ENCODE results near the gene TPSD1.
"Not testable (repeated sequence)": the region's sequence is repeated elsewhere in the genome, so short reads cannot be mapped to it uniquely, and the experiment has no call there.

The TPSD1 gene

DNA sequence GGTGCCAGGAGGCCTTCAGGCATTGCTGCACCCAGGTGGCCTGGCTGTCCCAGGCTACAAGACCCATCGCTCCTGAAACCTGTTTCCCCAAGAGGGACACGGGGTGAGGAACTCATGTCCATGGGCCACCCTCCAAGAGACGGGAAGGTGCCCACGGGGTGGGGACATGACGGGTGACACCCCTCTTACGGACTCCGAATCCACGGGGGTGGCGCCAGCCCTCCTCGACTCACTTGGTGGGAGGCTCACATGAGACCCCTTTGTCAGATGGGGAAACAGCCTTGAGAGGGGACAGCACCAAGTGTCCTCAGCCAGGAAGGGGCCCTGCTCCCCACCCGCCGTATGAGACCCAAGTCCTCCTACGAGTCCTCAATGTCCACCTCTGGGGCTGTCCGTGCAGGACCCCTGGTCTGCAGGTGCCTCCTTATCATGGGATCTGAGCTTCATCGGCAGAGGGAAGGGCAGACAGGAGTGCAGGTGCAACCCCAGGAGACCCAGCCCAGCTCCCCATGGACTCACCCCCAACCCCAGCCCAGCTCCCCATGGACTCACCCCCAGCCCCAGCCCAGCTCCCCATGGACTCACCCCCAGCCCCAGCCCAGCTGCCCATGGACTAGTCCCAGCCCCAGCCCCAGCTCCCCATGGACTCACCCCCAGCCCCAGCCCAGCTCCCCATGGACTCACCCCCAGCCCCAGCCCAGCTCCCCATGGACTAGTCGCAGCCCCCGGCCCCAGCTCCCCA is 25.2 kb upstream of the TPSD1 start:
- not testable (repeated sequence) for H3K27me3 ChIP-seq (ENCODE audit: insufficient read depth, low read length); H3K79me2 ChIP-seq (ENCODE audit: control insufficient read depth, insufficient read depth, low read length, unreplicated experiment); H3K27ac ChIP-seq (ENCODE audit: low read depth, low read length); H3K4me3 ChIP-seq (ENCODE audit: low read depth, low read length); H3K4me1 ChIP-seq (ENCODE audit: control insufficient read depth, insufficient read depth, low read length, unreplicated experiment); H3K36me3 ChIP-seq (ENCODE audit: insufficient read depth, low read length); H2AFZ ChIP-seq (ENCODE audit: low read length, unreplicated experiment)

DNA sequence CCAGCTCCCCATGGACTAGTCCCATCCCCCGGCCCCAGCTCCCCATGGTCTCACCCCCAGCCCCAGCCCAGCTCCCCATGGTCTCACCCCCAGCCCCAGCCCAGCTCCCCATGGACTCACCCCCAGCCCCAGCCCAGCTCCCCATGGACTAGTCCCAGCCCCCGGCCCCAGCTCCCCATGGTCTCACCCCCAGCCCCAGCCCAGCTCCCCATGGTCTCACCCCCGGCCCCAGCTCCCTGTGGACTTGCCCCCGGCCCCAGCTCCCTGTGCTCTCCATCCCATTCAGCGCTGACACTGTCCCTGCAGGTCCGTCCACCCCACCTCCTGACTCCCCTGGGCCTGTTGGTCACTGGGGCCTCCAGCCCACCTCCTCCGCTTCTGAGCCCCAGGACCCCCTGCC is 24.6 kb upstream of the TPSD1 start:
- H3K36me3 ChIP-seq (ENCODE audit: insufficient read depth, low read length); H3K4me1 ChIP-seq (ENCODE audit: control insufficient read depth, insufficient read depth, low read length, unreplicated experiment); H3K27ac ChIP-seq (ENCODE audit: low read depth, low read length); H3K27me3 ChIP-seq (ENCODE audit: insufficient read depth, low read length); H3K79me2 ChIP-seq (ENCODE audit: control insufficient read depth, insufficient read depth, low read length, unreplicated experiment); H2AFZ ChIP-seq (ENCODE audit: low read length, unreplicated experiment); H3K4me3 ChIP-seq (ENCODE audit: low read depth, low read length): not testable (repeated sequence)

GRCh38 chr16:1232049-1232748 is 23.7 kb upstream of the TPSD1 start:
- H3K4me1 ChIP-seq (ENCODE audit: control insufficient read depth, insufficient read depth, low read length, unreplicated experiment); H3K79me2 ChIP-seq (ENCODE audit: control insufficient read depth, insufficient read depth, low read length, unreplicated experiment); H3K36me3 ChIP-seq (ENCODE audit: insufficient read depth, low read length); H3K4me3 ChIP-seq (ENCODE audit: low read depth, low read length); H2AFZ ChIP-seq (ENCODE audit: low read length, unreplicated experiment); H3K27me3 ChIP-seq (ENCODE audit: insufficient read depth, low read length); H3K27ac ChIP-seq (ENCODE audit: low read depth, low read length): not testable (repeated sequence)

DNA sequence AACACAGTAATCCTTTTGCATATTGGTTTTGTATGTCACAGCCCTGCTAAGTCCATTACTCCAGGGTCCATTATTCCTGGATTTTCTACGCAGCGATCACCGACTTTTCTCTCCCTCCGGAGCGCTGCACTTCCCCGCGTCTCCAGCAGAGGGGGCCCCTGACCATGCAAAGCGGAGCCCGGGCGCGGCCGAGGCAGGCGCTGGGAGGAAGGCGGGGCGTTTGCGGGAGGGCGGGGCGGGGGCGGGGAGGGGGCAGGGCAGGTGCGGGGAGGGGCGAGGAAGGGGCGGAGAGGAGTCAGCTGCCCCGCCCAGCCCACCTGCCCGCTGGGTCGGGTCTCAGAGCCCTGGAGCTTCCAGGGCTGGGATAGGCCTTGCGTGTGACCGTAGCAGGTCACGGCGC is 19.2 kb upstream of the TPSD1 start:
- not testable (repeated sequence) for H3K27ac ChIP-seq (ENCODE audit: low read depth, low read length); H3K27me3 ChIP-seq (ENCODE audit: insufficient read depth, low read length); H3K79me2 ChIP-seq (ENCODE audit: control insufficient read depth, insufficient read depth, low read length, unreplicated experiment); H3K4me3 ChIP-seq (ENCODE audit: low read depth, low read length); H3K4me1 ChIP-seq (ENCODE audit: control insufficient read depth, insufficient read depth, low read length, unreplicated experiment); H2AFZ ChIP-seq (ENCODE audit: low read length, unreplicated experiment); H3K36me3 ChIP-seq (ENCODE audit: insufficient read depth, low read length)

- Histone ChIP-seq H3K36me3 (ENCODE audit: insufficient read depth, low read length) (no peaks in the 10 kb centered on the region), H2AFZ (ENCODE audit: low read length, unreplicated experiment) (no peak overlapping the region), H3K27me3 (ENCODE audit: insufficient read depth, low read length) (no peaks in the 10 kb centered on the region; the same call in 1 of the 2 replicates), H3K4me1 (ENCODE audit: control insufficient read depth, insufficient read depth, low read length, unreplicated experiment) (no peaks in the 10 kb centered on the region), H3K79me2 (ENCODE audit: control insufficient read depth, insufficient read depth, low read length, unreplicated experiment) (no peaks in the 10 kb centered on the region), H3K4me3 (ENCODE audit: low read depth, low read length) (no peak overlapping the region), H3K27ac (ENCODE audit: low read depth, low read length) (no peak overlapping the region)
Measured at GRCh38 chr16:1237990-1238389, 17.9 kb upstream of the TPSD1 start.

- H2AFZ ChIP-seq (ENCODE audit: low read length, unreplicated experiment); H3K4me1 ChIP-seq (ENCODE audit: control insufficient read depth, insufficient read depth, low read length, unreplicated experiment); H3K4me3 ChIP-seq (ENCODE audit: low read depth, low read length); H3K27me3 ChIP-seq (ENCODE audit: insufficient read depth, low read length); H3K79me2 ChIP-seq (ENCODE audit: control insufficient read depth, insufficient read depth, low read length, unreplicated experiment); H3K36me3 ChIP-seq (ENCODE audit: insufficient read depth, low read length); H3K27ac ChIP-seq (ENCODE audit: low read depth, low read length): not testable (repeated sequence)
Measured at GRCh38 chr16:1238909-1239308, 17.0 kb upstream of the TPSD1 start.

- H3K27ac ChIP-seq (ENCODE audit: low read depth, low read length); H3K4me1 ChIP-seq (ENCODE audit: control insufficient read depth, insufficient read depth, low read length, unreplicated experiment); H3K4me3 ChIP-seq (ENCODE audit: low read depth, low read length); H3K79me2 ChIP-seq (ENCODE audit: control insufficient read depth, insufficient read depth, low read length, unreplicated experiment); H2AFZ ChIP-seq (ENCODE audit: low read length, unreplicated experiment); H3K27me3 ChIP-seq (ENCODE audit: insufficient read depth, low read length); H3K36me3 ChIP-seq (ENCODE audit: insufficient read depth, low read length): not testable (repeated sequence)
Measured at GRCh38 chr16:1239575-1239974, 16.3 kb upstream of the TPSD1 start.

- H2AFZ ChIP-seq (ENCODE audit: low read length, unreplicated experiment); H3K27ac ChIP-seq (ENCODE audit: low read depth, low read length); H3K27me3 ChIP-seq (ENCODE audit: insufficient read depth, low read length); H3K4me3 ChIP-seq (ENCODE audit: low read depth, low read length); H3K79me2 ChIP-seq (ENCODE audit: control insufficient read depth, insufficient read depth, low read length, unreplicated experiment); H3K4me1 ChIP-seq (ENCODE audit: control insufficient read depth, insufficient read depth, low read length, unreplicated experiment); H3K36me3 ChIP-seq (ENCODE audit: insufficient read depth, low read length): not testable (repeated sequence)
Measured at GRCh38 chr16:1240436-1240835, 15.4 kb upstream of the TPSD1 start, which contains the start of gene TPSAB1. Gene TPSAB1, plus strand, starts transcription at chr16:1240705. Its CDS starts 234 bp downstream, at chr16:1240939.

- not testable (repeated sequence) for H3K4me3 ChIP-seq (ENCODE audit: low read depth, low read length); H3K4me1 ChIP-seq (ENCODE audit: control insufficient read depth, insufficient read depth, low read length, unreplicated experiment); H3K79me2 ChIP-seq (ENCODE audit: control insufficient read depth, insufficient read depth, low read length, unreplicated experiment); H2AFZ ChIP-seq (ENCODE audit: low read length, unreplicated experiment); H3K27me3 ChIP-seq (ENCODE audit: insufficient read depth, low read length); H3K36me3 ChIP-seq (ENCODE audit: insufficient read depth, low read length); H3K27ac ChIP-seq (ENCODE audit: low read depth, low read length)
Measured at GRCh38 chr16:1241081-1241480, 14.8 kb upstream of the TPSD1 start.

DNA sequence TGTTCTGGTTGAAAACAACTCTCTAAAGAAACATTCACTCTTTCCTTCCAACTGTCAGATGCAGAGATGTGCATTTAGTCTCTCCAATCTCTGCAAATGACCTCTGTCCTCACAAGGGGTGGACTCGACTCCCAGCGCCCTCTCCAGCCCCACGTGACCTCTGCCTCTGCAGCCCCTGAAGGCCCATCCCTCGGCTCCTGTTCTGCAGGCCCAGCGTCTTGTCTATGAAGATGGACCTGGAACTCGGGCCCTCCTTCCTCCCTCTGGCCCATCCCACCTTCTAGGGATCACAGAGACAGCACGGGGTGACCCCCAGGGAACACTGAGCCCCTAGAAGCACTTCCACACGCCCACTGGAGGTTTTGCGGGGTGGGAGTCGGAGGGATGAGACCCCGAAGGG is 12.5 kb upstream of the TPSD1 start:
- peaks cover 21% of the 10 kb centered on the region for H3K27me3 ChIP-seq (ENCODE audit: insufficient read depth, low read length)
- H3K79me2 ChIP-seq (ENCODE audit: control insufficient read depth, insufficient read depth, low read length, unreplicated experiment); H3K36me3 ChIP-seq (ENCODE audit: insufficient read depth, low read length); H2AFZ ChIP-seq (ENCODE audit: low read length, unreplicated experiment); H3K4me1 ChIP-seq (ENCODE audit: control insufficient read depth, insufficient read depth, low read length, unreplicated experiment); H3K27ac ChIP-seq (ENCODE audit: low read depth, low read length); H3K4me3 ChIP-seq (ENCODE audit: low read depth, low read length): not testable (repeated sequence)

Data from ACC112 (cell line).